ENCODE data around the gene TBC1D4. TPM values are rescaled to one million over a fixed set of nuclear protein-coding genes. Genes with fewer than 3 reads are reported as not detected.
"Not testable (repeated sequence)": the region's sequence is repeated elsewhere in the genome, so short reads cannot be mapped to it uniquely, and the experiment has no call there.

The TBC1D4 gene
- total and polyA plus RNA-seq, 2 donors (not counting 1 experiment from before 2014, with no cell fraction given), result 10.3 to 15.4 TPM

GRCh38 chr13:75437582-75438318, 44.2 kb downstream of the TBC1D4 start:
- H3K4me3 ChIP-seq (replicated peaks in 1 of 4; ENCODE audit: control extremely low read depth in 1 of 4, insufficient read depth in 1 of 4, low read depth in 3 of 4, low read length in 4 of 4), result no peak overlapping the region
- H3K4me1 ChIP-seq (ENCODE audit: control insufficient read depth, extremely low read depth, insufficient read depth, low read length), result peaks cover 2% of the 10 kb centered on the region
- no peak overlapping the region for H3K9ac ChIP-seq (ENCODE audit: insufficient read depth, low read length)
- H2AFZ ChIP-seq (ENCODE audit: low read length), result no peak overlapping the region
- peak; percentile 57 to 60 for DNase-seq (ENCODE audit: low read depth in 2 of 2)
- no peaks in the 10 kb centered on the region for H3K79me2 ChIP-seq (ENCODE audit: control insufficient read depth, insufficient read depth, low read length)
- no peaks in the 10 kb centered on the region for H3K27me3 ChIP-seq (ENCODE audit: control insufficient read depth, insufficient read depth, low read length)
- no peak overlapping the region for H3K27ac ChIP-seq (ENCODE audit: insufficient read depth, low read length)
- H4K20me1 ChIP-seq (ENCODE audit: control insufficient read depth, extremely low read depth, insufficient read depth, low read length), result no peaks in the 10 kb centered on the region
- TF ChIP-seq EZH2 (IDR thresholded peaks at IDR 0.05; ENCODE audit: low read length, missing control alignments), result no peak
- no peaks in the 10 kb centered on the region for H3K9me3 ChIP-seq (ENCODE audit: control insufficient read depth, insufficient read depth, low read depth, low read length)
- no peak overlapping the region for H3K4me2 ChIP-seq (ENCODE audit: extremely low read depth, insufficient read depth, low read length)
- H3K36me3 ChIP-seq (ENCODE audit: control insufficient read depth, insufficient read depth, low read length), result no peaks in the 10 kb centered on the region

GRCh38 chr13:75434126-75434525, 47.8 kb downstream of the TBC1D4 start:
- DNase-seq (ENCODE audit: low read depth in 2 of 2); H3K4me3 ChIP-seq (replicated peaks in 1 of 4; ENCODE audit: control extremely low read depth in 1 of 4, insufficient read depth in 1 of 4, low read depth in 3 of 4, low read length in 4 of 4); H3K4me1 ChIP-seq (ENCODE audit: control insufficient read depth, extremely low read depth, insufficient read depth, low read length); H3K4me2 ChIP-seq (ENCODE audit: extremely low read depth, insufficient read depth, low read length); H3K27ac ChIP-seq (ENCODE audit: insufficient read depth, low read length); H2AFZ ChIP-seq (ENCODE audit: low read length); H3K79me2 ChIP-seq (ENCODE audit: control insufficient read depth, insufficient read depth, low read length); H3K9me3 ChIP-seq (ENCODE audit: control insufficient read depth, insufficient read depth, low read depth, low read length); H3K27me3 ChIP-seq (ENCODE audit: control insufficient read depth, insufficient read depth, low read length); H3K9ac ChIP-seq (ENCODE audit: insufficient read depth, low read length); H4K20me1 ChIP-seq (ENCODE audit: control insufficient read depth, extremely low read depth, insufficient read depth, low read length); H3K36me3 ChIP-seq (ENCODE audit: control insufficient read depth, insufficient read depth, low read length): not testable (repeated sequence)

- Histone ChIP-seq H3K9ac (ENCODE audit: insufficient read depth, low read length) (no peak overlapping the region), H2AFZ (ENCODE audit: low read length) (no peak overlapping the region), H3K4me3 (replicated peaks in 1 of 4; ENCODE audit: control extremely low read depth in 1 of 4, insufficient read depth in 1 of 4, low read depth in 3 of 4, low read length in 4 of 4) (no peak overlapping the region), H3K27me3 (ENCODE audit: control insufficient read depth, insufficient read depth, low read length) (no peaks in the 10 kb centered on the region), H3K4me2 (ENCODE audit: extremely low read depth, insufficient read depth, low read length) (no peak overlapping the region), H3K36me3 (ENCODE audit: control insufficient read depth, insufficient read depth, low read length) (no peaks in the 10 kb centered on the region), H3K4me1 (ENCODE audit: control insufficient read depth, extremely low read depth, insufficient read depth, low read length) (peaks cover 2% of the 10 kb centered on the region), H4K20me1 (ENCODE audit: control insufficient read depth, extremely low read depth, insufficient read depth, low read length) (no peaks in the 10 kb centered on the region), H3K27ac (ENCODE audit: insufficient read depth, low read length) (no peak overlapping the region), H3K79me2 (ENCODE audit: control insufficient read depth, insufficient read depth, low read length) (no peaks in the 10 kb centered on the region), H3K9me3 (ENCODE audit: control insufficient read depth, insufficient read depth, low read depth, low read length) (no peaks in the 10 kb centered on the region)
- TF ChIP-seq EZH2 (IDR thresholded peaks at IDR 0.05; ENCODE audit: low read length, missing control alignments) (no peak), CTCF (conservative IDR thresholded peaks at IDR 0.05 in 1 of 2, IDR thresholded peaks at IDR 0.05 in 1 of 2; ENCODE audit: low read depth in 1 of 2, low read length in 2 of 2) (no peak)
- no peak for DNase-seq (ENCODE audit: low read depth in 2 of 2)
These were observed 49.1 kb downstream of the TBC1D4 start for GRCh38 chr13:75432811-75433244.

GRCh38 chr13:75432045-75432444, 49.9 kb downstream of the TBC1D4 start:
- Histone ChIP-seq H3K9ac (ENCODE audit: insufficient read depth, low read length) (no peak overlapping the region), H3K4me2 (ENCODE audit: extremely low read depth, insufficient read depth, low read length) (no peak overlapping the region), H3K9me3 (ENCODE audit: control insufficient read depth, insufficient read depth, low read depth, low read length) (no peaks in the 10 kb centered on the region), H3K36me3 (ENCODE audit: control insufficient read depth, insufficient read depth, low read length) (no peaks in the 10 kb centered on the region), H2AFZ (ENCODE audit: low read length) (no peak overlapping the region), H3K4me1 (ENCODE audit: control insufficient read depth, extremely low read depth, insufficient read depth, low read length) (peaks cover 2% of the 10 kb centered on the region), H4K20me1 (ENCODE audit: control insufficient read depth, extremely low read depth, insufficient read depth, low read length) (no peaks in the 10 kb centered on the region), H3K27ac (ENCODE audit: insufficient read depth, low read length) (no peak overlapping the region), H3K79me2 (ENCODE audit: control insufficient read depth, insufficient read depth, low read length) (no peaks in the 10 kb centered on the region), H3K27me3 (ENCODE audit: control insufficient read depth, insufficient read depth, low read length) (no peaks in the 10 kb centered on the region), H3K4me3 (replicated peaks in 1 of 4; ENCODE audit: control extremely low read depth in 1 of 4, insufficient read depth in 1 of 4, low read depth in 3 of 4, low read length in 4 of 4) (no peak overlapping the region)
- TF ChIP-seq EZH2 (IDR thresholded peaks at IDR 0.05; ENCODE audit: low read length, missing control alignments), result no peak
- no peak for TF ChIP-seq CTCF (conservative IDR thresholded peaks at IDR 0.05 in 1 of 2, IDR thresholded peaks at IDR 0.05 in 1 of 2; ENCODE audit: low read depth in 1 of 2, low read length in 2 of 2)
- DNase-seq (ENCODE audit: low read depth in 2 of 2), result no peak

All from fibroblast of lung (primary cell).